SKM-1 (cell line): ENCODE data around the gene CLIP2.
"Not testable (repeated sequence)": the region's sequence is repeated elsewhere in the genome, so short reads cannot be mapped to it uniquely, and the experiment has no call there.

ENCODE experiments used
- DNase-seq: peaks from one replicate; lab custom pipeline; 2025; ENCODE audit not compliant: unreplicated experiment; lab: John Stamatoyannopoulos, UW

CLIP2 gene

GRCh38 chr7:74332373-74333176, 43.4 kb downstream of the CLIP2 start:
- no peak for DNase-seq

GRCh38 chr7:74334030-74334429, 44.8 kb downstream of the CLIP2 start:
- no peak for DNase-seq

DNA sequence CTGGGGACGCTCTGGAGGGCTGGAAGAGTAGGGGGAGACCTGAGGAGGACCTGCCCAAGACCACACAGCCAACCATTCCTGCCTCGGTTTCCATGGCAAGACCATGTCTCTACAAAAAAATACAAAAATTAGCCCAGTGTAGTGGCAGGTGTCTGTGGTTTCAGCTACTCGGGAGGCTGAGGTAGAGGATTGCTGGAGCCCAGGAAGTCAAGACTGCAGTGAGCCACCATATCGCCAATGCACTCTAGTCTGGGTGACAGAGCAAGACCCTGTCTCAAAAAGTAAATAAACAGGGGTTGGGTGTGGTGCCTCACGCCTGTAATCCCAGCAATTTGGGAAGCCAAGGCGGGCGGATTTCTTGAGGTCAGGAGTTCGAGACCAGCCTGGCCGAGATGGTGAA, 48.7 kb downstream of the CLIP2 start:
- no peak for DNase-seq

- no peak for DNase-seq
These were observed 49.3 kb downstream of the CLIP2 start for GRCh38 chr7:74338366-74339108.

DNA sequence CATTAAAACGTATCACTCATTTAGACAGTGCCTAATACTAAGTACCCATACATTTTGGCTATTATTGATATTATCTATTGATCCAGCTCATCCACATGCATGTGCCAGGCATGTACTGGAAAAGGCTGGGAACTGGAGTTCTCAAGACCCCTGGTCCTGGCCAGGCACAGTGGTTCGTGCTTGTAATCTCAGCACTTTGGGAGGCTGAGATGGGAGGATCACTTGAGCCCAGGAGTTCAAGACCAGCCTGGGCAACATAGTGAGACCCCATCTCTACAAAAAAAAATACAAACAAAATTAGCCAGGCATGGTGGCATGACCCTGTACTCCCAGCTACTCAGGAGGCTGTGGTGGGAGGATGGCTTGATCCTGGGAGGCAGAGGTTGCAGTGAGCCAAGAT, 50.4 kb downstream of the CLIP2 start:
- not testable (repeated sequence) for DNase-seq

GRCh38 chr7:74343281-74344131, 54.3 kb downstream of the CLIP2 start:
- DNase-seq = no peak

- no peak for DNase-seq
These were observed 54.9 kb downstream of the CLIP2 start for GRCh38 chr7:74344132-74344496.

- no peak for DNase-seq
These were observed 55.6 kb downstream of the CLIP2 start for GRCh38 chr7:74344786-74345185.

- DNase-seq = no peak
These were observed 56.8 kb downstream of the CLIP2 start for GRCh38 chr7:74345970-74346369.

DNA sequence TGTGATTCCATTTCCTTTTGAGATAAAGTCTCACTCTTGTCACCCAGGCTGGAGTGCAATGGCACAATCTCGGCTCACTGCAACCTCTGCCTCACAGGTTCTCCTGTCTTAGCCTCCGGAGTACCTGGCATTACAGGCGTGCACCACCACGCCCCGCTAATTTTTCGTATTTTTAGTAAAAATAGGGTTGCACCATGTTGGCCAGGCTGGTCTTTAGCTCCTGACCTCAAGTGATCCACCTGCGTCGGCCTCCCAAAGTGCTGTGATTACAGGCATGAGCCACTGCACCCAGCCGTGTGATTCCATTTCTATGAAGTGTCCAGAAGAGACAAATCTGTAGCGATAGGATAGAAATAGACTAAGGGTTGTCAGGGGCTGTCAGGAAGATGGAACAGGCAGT, 60.4 kb downstream of the CLIP2 start:
- DNase-seq = no peak

DNA sequence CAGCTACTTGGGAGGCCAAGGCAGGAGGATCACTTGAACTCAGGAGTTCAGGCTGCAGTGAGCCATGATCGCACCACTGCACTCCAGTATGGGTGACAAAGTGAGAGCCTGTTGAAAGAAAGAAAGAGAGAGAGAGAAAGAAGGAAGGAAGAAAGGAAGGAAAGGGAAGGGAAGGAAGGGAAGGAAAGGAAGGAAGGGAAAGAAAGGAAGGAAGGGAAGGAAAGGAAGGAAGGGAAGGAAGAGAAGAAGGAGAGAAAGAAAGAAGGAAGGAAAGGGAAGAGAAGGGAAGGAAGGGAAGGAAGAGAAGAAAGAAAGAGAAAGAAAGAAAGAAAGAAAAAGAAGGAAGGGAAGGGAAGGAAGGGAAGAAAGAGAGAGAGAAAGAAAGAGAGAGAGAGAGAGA, 61.5 kb downstream of the CLIP2 start:
- DNase-seq = no peak

DNA sequence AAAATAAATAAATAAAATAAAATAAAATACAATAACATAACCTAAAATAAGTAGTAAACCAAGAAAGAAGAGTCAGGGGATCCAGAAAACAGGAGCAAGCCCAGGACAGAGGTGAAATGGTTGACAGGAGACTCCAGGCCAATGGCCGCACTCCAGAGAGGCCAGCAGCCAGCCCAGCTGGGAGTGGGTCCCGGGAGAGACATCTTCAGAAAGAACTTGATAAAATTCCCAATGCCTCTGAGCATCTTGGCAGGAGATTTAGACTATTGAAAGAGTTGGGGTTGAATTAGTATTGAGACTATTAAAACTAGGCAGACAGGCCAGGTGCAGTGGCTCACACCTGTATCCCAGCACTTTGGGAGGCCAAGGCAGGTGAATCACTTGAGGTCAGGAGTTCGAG, 62.6 kb downstream of the CLIP2 start:
- DNase-seq = no peak

DNA sequence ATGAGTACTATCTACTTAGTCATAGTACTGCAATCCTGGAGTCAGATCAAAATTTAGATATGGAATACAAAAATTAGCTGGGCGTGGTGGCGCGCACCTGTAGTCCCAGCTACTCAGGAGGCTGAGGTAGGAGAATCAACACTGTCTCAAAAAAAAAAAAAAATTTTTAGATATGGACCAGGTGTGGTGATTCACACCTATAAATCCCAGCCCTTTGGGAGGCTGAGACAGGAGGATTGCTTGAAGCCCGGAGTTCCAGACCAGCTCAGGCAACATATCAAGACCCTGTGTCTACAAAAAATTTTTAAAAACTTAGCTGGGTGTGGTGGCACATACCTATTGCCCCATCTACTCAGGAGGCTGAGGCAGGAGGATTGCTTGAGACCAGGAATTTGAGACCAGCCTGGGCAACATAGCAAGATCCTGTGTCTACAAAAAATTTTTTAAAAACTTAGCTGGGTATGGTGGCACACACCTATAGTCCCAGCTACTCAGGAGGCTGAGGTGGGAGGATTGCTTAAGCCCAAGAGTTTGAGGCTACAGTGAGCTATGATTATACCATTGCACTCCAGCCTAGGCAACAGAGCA, 63.4 kb downstream of the CLIP2 start:
- DNase-seq = not testable (repeated sequence)

DNA sequence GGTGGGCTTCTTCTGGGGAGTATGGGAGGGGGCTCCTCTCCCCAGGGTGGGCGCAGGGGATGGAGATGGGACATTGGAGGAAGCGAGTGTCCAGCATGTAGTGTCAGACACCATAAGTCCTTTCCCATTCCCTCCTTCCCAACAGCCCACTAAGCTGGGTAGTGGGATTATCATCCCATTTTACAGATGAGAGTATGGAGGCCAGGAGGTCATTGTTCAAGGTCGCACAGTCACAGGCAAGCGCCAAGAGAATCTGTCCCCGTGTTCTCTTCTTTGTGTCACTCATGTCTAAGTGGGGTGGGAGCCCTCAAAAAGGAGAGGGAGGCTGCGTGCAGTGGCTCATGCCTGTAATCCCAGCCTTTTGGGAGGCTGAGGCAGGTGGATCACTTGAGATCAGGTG, 64.8 kb downstream of the CLIP2 start:
- no peak for DNase-seq

- no peak for DNase-seq
These were observed 65.9 kb downstream of the CLIP2 start for GRCh38 chr7:74355091-74355490.

DNA sequence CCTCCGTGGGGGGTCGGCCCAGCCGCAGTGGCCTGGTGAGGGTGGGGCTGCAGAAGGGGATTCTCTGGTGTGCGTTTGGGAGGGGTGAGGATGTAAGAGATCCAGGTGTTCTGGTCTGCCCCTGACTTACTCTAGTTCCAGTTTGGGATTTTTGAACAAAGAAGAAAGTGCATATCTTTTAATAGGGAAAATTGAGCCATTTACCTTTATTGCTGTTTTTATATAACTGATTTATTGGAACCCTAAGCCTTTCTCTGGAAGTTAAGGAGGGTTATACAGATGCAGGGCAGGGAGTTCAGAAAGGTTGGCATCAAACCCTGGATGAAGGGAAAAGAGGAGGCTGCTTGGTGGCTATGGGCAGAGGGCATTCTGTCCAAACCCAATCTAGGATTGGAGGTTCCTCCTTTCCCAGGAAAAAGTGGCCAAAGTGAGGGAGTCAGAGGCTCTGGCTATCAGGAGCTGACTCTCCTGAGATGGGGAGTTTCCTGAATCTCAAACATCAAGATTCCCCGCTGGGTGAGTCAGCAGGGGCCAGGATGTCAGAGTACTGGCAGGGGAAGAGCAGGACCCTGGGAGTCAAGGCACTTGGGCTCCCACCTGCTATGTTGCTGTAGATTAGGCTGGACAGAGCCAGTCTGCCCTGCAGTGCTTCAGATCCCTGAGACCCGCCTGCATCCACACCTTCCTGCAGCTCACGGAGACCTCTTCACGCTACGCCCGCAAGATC, 67.5 kb downstream of the CLIP2 start:
- no peak for DNase-seq

DNA sequence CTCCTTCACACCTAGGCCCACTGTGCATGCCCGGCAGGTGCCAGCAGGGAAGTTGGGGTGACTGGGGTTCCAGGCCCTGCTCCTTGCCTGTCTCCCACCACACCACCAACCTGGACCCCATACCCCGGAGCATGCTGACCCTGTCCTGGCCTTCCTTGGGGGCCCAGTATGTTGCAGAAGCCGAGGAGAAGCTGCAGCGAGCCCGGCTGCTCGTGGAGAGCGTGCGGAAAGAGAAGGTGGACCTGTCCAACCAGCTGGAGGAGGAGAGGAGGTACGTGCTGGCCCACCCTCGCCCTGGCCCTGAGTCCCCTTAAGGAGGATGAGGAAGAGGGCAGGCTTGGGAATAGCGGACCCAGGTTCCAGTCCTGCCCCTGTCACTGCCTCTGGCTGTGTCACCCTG, 70.8 kb downstream of the CLIP2 start:
- no peak for DNase-seq

DNA sequence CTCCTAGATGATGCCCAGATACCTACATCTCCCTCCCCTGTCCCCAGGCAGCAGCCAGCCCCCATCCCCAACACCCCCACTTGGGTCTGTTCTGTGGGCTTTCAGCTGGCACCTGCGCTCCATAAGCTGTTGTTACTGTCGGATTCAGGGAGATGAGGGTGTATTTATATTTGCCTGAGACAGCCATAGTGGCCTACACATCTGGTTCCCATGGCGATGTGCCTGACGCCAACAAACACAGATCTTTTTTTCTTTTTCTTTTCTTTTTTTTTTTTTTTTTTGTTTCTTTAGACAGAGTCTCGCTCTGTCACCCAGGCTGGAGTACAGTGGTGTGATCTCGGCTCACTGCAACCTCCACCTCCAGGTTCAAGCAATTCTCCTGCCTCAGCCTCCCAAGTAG, 73.1 kb downstream of the CLIP2 start:
- no peak for DNase-seq

GRCh38 chr7:74364061-74364460, 74.9 kb downstream of the CLIP2 start:
- no peak for DNase-seq

DNA sequence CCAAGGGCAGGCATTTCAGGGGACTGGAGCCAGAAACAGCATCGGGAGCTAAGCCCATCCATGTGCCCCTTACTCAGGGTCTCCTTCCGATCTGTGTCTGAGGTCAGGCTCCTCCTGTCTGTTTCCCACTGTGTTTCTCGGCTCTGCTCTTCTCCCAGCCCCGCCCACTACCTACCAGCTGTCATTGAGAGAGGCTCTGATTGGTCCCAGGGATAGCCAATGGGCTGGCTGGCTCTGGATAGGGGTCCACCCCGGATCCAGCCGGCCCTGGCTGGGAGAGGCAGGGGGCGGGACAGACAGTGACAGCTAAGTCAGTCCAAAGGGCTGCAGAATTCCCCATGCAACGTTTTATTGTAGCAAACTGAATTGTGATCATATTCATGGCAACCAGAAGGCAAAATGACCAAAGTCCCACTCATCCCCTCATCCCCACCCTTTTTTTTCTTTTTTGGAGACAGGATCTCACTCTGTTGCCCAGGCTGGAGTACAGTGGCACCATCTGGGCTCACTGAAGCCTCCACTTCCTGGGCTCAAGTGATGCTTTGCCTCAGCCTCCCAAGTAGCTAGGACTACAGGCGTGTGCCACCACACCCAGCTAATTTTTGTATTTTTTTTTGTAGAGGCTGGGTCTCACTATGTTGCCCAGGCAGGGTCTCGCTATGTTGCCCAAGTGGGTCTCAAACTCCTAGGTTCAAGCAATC, 76.3 kb downstream of the CLIP2 start:
- DNase-seq = no peak
